WI38 (cell line): ENCODE data around the gene CUL3.

Source experiments
- H3K4me3 ChIP-seq: 2 replicates; pipeline ENCODE4 v1.5.1; 2011; ENCODE audit warnings: low read depth, mild to moderate bottlenecking, control low read depth, low read length
- CTCF ChIP-seq: IDR thresholded peaks from 2 replicates; pipeline ENCODE4 v1.5.1; 2012; ENCODE audit warnings: low read depth, mild to moderate bottlenecking, control low read depth, low read length

The CUL3 gene

GRCh38 chr2:224569654-224570053, 15.5 kb downstream of the CUL3 start:
- no peak overlapping the region for H3K4me3 ChIP-seq
- TF ChIP-seq CTCF, result no peak

DNA sequence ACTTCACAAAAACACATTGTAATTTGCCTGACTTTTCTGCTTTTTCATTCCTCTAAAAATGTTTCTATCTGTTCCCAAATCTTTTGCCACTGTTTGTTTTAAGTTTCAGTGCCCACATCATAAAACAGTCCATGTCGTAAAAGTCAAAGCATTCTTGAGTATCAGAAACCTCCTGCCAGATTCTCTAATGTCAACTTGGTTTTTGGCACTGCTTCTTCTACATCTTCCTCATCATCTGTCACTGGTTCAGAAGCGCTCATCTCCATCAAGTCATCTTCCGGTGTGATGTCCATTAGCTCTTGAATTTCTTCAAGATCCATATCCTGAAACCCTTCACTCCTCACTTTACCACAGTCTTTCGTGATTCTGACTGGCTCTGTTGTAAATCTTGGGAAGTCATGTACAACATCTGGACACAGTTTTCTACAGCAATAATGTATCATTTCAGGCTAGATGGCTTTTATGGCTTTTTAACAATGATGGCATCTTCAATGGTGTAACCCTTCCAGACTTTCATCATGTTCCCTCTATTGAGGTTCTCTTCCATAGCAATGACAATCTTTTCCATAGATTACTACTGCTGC, 19.6 kb downstream of the CUL3 start:
- H3K4me3 ChIP-seq, result no peak overlapping the region
- TF ChIP-seq CTCF, result no peak

DNA sequence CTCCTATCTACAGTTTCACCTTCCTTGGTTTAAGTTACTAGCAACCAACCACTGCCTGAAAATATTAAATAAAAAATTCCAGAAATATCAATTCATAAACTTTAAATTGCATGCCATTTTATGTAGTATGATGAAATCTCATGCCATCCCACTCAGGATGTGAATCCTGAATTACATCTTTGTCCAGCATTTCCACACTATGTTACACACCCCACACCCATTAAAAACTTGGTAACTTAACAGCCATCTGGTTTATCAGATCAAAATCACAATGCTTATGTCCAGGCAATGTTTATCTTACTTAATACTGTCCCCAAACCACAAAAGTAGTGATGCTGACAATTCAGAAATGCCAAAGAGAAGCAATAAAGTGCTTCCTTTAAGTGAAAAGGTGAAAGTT, 21.6 kb downstream of the CUL3 start:
- no peak overlapping the region for H3K4me3 ChIP-seq

GRCh38 chr2:224562831-224563230, 22.3 kb downstream of the CUL3 start:
- H3K4me3 ChIP-seq, result no peak overlapping the region
- TF ChIP-seq CTCF, result no peak

More for the DNA sequence above, 21.6 kb downstream of the CUL3 start:
- TF ChIP-seq CTCF, result no peak

GRCh38 chr2:224561234-224562005, 23.7 kb downstream of the CUL3 start:
- H3K4me3 ChIP-seq, result no peak overlapping the region
- TF ChIP-seq CTCF, result no peak

GRCh38 chr2:224560549-224560948, 24.6 kb downstream of the CUL3 start:
- H3K4me3 ChIP-seq, result no peak overlapping the region
- TF ChIP-seq CTCF, result no peak

DNA sequence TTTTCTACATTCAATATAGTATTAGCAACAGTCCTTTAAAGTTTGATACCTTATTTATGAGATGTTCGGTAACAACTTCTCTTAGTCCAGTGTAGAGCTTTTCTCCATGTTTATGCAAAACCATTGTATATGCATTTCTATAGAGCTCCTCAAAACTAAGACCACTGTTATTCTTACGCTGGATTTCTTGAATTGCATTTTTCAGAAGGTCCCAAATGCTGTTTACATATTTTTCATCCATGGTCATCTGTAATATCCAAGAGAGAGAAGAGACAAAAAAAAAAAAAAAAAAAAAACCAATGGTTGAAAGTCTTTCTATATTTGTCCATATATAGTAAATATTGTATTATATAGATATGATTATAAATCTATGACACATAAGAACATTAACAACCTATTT, 27.6 kb downstream of the CUL3 start:
- H3K4me3 ChIP-seq, result no peak overlapping the region
- no peak for TF ChIP-seq CTCF
